Testis (tissue), 2 donors: Measurements from ENCODE around the gene CDRT15.
"Not testable (repeated sequence)": the region's sequence is repeated elsewhere in the genome, so short reads cannot be mapped to it uniquely, and the experiment has no call there.

ENCODE experiments used
- POLR2A ChIP-seq: fragments of 450-650 bp; IDR thresholded peaks from one replicate; pipeline ENCODE4 v1.6.1; 2017; ENCODE audit warnings: antibody characterized with exemption, mild to moderate bottlenecking, moderate library complexity
- TF ChIP-seq, protein P1 (sequence below), 3 experiments: fragments of 450-650 bp in 2 of 3; fragments of 200-600 bp in 1 of 3; sonication (generic) in 1 of 3; IDR thresholded peaks; one replicate each; pipeline ENCODE4 v1.5.1; 2016 to 2019; ENCODE audit warnings: antibody characterized with exemption in 3 of 3, mild to moderate bottlenecking in 2 of 3, moderate library complexity in 1 of 3

- TF ChIP-seq, protein P1, sequence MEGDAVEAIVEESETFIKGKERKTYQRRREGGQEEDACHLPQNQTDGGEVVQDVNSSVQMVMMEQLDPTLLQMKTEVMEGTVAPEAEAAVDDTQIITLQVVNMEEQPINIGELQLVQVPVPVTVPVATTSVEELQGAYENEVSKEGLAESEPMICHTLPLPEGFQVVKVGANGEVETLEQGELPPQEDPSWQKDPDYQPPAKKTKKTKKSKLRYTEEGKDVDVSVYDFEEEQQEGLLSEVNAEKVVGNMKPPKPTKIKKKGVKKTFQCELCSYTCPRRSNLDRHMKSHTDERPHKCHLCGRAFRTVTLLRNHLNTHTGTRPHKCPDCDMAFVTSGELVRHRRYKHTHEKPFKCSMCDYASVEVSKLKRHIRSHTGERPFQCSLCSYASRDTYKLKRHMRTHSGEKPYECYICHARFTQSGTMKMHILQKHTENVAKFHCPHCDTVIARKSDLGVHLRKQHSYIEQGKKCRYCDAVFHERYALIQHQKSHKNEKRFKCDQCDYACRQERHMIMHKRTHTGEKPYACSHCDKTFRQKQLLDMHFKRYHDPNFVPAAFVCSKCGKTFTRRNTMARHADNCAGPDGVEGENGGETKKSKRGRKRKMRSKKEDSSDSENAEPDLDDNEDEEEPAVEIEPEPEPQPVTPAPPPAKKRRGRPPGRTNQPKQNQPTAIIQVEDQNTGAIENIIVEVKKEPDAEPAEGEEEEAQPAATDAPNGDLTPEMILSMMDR (IDR thresholded peaks at IDR 0.05), result not testable (repeated sequence)
- TF ChIP-seq POLR2A, result not testable (repeated sequence)
Observed at GRCh38 chr17:14236032-14236431, 630 bp downstream of the CDRT15 start.
